ENCODE results near the gene SLA2.

DNA sequence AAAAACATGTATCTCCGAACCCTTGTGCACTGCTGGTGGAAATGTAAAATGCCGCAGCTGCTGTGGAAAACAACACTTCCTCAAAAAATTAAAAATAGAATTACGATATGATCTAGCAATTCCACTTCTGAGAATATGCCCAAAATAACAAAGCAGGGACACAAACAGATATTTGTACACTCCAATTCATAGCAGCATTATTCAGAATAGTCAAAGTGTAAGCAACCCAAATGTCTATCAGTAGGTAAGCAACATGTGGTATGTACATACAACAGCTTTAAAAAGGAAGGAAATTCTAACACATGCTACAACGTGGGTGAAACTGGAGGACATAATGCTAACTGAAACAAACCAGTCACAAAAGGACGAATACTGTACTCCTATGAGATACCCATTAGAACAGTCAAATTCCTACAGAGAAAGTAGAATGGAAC is 46.1 kb downstream of the SLA2 start:
- TF ChIP-seq, protein P1, sequence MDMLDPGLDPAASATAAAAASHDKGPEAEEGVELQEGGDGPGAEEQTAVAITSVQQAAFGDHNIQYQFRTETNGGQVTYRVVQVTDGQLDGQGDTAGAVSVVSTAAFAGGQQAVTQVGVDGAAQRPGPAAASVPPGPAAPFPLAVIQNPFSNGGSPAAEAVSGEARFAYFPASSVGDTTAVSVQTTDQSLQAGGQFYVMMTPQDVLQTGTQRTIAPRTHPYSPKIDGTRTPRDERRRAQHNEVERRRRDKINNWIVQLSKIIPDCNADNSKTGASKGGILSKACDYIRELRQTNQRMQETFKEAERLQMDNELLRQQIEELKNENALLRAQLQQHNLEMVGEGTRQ (IDR thresholded peaks at IDR 0.05; ENCODE audit: low read length), result no peak
- TF ChIP-seq BCL11A (IDR thresholded peaks at IDR 0.05; ENCODE audit: low read depth in 2 of 2, low read length in 2 of 2) (no peak), HDAC2 (IDR thresholded peaks at IDR 0.05; ENCODE audit: borderline replicate concordance in 1 of 2, low read depth in 2 of 2, low read length in 2 of 2) (no peak), GABPA (IDR thresholded peaks at IDR 0.05; ENCODE audit: borderline replicate concordance, insufficient read depth, low read length) (no peak), CHD2 (IDR thresholded peaks at IDR 0.05; ENCODE audit: low read length) (no peak), POLR2AphosphoS5 (IDR thresholded peaks at IDR 0.05; ENCODE audit: low read depth, low read length) (no peak), SIN3A (conservative IDR thresholded peaks at IDR 0.05 in 1 of 2, IDR thresholded peaks at IDR 0.05 in 1 of 2; ENCODE audit: low read depth in 1 of 2, low read length in 2 of 2) (no peak), JUND (IDR thresholded peaks at IDR 0.05; ENCODE audit: low read length) (no peak), TAF1 (IDR thresholded peaks at IDR 0.05; ENCODE audit: low read depth, low read length) (no peak), TBP (IDR thresholded peaks at IDR 0.05; ENCODE audit: low read depth, low read length) (no peak), FOSL1 (IDR thresholded peaks at IDR 0.05; ENCODE audit: insufficient read depth, low read depth, low read length) (no peak), CEBPB (IDR thresholded peaks at IDR 0.05; ENCODE audit: low read depth, low read length) (no peak)
- TF ChIP-seq, protein P2, sequence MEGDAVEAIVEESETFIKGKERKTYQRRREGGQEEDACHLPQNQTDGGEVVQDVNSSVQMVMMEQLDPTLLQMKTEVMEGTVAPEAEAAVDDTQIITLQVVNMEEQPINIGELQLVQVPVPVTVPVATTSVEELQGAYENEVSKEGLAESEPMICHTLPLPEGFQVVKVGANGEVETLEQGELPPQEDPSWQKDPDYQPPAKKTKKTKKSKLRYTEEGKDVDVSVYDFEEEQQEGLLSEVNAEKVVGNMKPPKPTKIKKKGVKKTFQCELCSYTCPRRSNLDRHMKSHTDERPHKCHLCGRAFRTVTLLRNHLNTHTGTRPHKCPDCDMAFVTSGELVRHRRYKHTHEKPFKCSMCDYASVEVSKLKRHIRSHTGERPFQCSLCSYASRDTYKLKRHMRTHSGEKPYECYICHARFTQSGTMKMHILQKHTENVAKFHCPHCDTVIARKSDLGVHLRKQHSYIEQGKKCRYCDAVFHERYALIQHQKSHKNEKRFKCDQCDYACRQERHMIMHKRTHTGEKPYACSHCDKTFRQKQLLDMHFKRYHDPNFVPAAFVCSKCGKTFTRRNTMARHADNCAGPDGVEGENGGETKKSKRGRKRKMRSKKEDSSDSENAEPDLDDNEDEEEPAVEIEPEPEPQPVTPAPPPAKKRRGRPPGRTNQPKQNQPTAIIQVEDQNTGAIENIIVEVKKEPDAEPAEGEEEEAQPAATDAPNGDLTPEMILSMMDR (IDR thresholded peaks at IDR 0.05; ENCODE audit: control extremely low read depth in 1 of 3, insufficient read depth in 1 of 3, low read depth in 1 of 3, low read length in 3 of 3), result no peak
